GM19324 (cell line): Measurements from ENCODE around the gene MSH3.
"Not testable (repeated sequence)": the region's sequence is repeated elsewhere in the genome, so short reads cannot be mapped to it uniquely, and the experiment has no call there.

Source experiments
- ATAC-seq: cut with Tn5 transposase; IDR thresholded peaks from one replicate; pipeline ENCODE4 v1.9.1; 2021; ENCODE audit warnings: mild to moderate bottlenecking, moderate library complexity; ENCODE audit not compliant: unreplicated experiment, low FRiP score

Gene MSH3

DNA sequence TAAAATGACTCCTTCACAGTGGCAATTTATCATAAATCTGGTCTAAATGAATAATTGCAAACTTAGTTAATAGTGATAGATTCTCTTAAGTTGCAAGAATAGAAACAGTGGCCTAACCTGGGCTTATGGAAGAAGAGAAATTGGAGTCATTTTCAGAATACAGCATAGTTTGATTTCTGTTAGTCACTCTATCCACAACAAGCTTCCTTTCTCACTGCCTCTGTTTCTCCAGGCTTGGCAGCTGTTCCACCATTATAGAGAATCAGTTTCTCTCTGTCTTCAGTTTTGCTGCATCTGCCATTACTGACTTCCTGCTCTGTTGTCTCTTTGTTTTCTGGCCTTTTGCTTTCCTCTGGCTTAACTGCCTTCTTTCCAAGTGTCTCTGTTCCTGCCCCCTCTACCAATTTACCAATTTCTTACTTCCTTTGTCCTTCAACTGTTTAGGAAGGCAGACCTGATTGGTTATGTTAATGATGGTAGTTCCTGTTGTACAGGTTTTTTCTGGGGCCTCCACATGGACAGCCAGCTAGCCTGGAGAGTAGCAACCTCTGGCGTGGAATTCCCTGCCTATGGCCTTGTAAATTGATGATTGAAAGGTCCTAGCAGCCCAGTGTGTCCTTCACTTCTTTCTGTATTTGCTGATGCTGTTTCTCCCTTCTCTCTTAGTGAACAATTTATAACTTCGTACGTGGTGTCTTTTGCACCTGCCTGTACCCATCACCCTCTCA is 229.8 kb downstream of the MSH3 start:
- ATAC-seq: no peak

DNA sequence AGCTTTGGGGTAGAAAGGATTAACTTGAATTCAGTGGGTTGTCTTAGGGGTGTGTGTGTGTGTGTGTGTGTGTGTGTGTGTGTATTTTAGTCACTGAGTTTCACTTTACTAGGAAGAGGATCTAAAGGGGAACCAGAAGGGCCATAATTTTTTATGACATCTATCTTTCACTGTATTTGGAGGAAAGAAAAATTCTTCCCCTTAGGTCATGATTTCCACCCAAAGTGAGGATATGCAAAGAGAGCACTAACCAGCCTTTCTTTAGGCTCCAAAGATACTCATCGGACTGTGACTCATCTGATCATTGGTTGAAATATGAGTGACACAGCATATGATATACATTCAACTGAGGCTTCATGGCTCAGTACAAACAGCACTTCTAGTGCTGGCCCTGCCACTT is 230.5 kb downstream of the MSH3 start:
- no peak for ATAC-seq

DNA sequence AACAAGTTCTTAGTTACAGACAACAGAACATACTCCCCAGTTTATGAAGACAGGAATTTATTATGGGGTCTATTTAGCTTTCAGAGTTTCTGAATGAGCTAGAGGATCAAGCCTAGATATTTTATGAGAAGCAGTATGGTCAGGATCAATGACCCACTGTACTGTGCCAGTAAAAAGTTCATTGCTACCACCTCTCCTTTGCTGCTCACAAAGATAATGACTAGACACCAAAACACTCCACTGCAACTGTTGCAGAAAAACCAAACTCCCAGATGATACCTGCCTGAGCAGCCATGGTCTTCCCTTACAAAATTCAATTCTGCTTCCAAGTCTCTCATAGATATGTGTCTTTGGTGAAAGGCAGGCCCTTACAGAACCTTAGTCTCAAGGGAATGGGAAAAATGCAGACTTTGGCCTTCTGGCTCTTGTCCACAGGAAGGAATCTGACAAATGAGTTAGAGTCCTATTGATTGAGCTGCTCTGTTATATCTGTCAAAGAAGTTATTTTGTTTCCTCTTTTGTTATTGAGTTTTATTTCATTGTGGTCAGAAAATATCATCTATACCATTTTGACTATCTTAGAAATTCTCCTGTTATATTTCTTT is 231.0 kb downstream of the MSH3 start:
- no peak for ATAC-seq

- ATAC-seq: no peak
Measured at GRCh38 chr5:80894083-80894482, 239.6 kb downstream of the MSH3 start.

GRCh38 chr5:80895523-80895922 is 241.1 kb downstream of the MSH3 start:
- ATAC-seq: no peak

DNA sequence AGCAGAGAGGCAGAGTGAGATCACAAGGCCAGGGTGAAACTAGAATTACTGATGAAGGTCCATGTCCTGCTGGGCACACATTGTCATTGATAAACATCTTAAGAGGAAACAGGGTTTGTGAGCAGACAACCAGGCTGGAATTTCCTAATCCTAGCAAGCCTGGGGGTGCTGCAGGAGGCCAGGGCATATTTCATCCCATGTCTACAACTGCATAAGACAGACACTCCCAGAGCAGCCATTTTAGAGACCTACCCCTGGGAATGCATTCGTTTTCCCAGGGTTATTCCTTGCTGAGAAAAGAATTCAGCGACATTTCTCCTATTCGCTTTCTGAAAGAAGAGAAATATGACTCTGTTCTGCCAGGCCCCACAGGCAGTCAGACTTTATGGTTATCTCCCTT is 248.2 kb downstream of the MSH3 start:
- ATAC-seq: not testable (repeated sequence)

DNA sequence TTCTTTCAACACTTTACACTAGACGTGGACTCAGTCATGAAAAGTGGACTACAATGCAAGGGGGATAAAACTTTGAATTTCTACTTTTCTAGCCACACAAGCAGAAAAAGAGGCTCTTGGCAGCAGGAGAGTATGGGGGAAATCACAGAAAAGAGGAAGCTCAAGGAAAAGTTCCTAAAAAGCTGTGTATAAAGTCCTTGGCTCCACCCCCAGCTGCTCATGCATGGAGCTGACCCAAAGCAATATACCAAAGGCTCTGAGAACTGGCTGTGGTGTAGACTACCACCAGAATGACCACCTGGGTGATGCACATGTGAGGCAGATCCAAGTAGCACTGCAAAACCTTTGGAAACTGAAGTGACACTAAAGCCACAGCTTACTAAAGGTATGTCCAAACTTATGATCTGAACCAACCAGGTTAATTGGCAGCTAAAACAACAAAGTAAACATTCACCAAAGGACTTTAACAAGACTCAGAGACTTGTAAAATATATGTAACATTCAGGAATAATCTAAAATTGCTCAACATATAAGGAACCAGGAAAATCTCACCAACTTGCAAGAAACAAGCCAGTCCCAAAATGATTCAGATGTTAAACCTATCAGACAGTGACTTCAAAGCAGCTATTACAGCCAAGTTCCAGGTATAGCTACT is 250.2 kb downstream of the MSH3 start:
- no peak for ATAC-seq

DNA sequence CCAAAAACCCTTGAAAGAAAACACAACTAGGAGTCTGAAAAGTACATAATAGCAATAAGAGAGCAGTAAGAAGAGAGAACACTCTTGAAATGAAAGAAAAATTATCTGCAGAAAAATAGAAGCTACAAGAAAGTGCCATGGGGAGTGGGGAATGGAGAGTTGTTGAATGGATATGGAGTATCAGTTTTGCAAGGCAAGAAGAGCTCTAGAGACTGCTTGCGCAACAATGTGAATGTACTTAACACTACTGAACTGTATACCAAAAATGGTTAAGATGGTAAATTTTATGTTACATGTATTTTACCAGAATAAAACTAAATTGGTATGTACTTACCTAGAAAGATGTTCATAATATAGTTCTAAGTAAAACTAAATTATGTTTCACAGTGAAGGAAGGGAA is 251.0 kb downstream of the MSH3 start:
- ATAC-seq: no peak

GRCh38 chr5:80912479-80912878 is 258.0 kb downstream of the MSH3 start:
- ATAC-seq: no peak

- no peak for ATAC-seq
Measured at GRCh38 chr5:80915716-80916115, 261.3 kb downstream of the MSH3 start.

DNA sequence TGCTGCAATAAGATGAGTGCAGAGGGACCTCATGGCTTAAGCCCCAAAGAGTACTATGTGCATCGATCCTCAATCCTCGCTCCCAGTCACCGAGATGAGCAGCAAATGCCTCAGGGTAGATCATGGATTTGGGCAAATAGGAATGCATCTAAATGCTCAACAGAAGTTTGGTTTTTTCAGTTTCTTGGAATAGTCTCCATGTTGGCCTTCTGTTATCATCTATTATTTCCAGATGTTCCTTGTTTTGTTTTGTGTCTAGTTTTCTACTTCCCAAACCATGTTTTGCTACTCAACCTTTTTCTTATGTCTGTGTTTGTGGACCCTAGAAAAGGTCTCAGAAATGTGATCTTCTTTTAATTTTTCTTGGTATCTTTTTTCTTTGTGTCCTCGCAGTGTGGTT is 262.2 kb downstream of the MSH3 start:
- ATAC-seq: no peak

DNA sequence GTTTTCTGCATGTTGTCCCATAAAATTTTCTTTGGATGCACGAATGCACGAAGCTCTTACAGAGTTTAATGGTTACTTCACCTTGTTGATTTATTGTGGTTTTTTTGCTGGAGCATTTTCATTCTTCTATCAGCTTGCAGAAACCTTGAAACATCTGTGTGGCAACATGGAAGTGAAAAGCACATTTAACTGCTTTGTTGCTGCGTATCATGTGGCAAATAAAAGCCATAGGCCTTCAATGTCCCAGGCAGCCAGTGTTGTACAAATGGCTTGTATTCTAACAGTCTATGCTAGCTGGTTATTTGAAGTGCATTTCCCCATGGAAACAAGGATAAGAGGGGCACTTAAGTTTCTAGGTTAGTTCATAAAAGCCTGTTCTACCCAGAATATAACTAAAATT is 263.2 kb downstream of the MSH3 start:
- ATAC-seq: no peak

GRCh38 chr5:80919678-80920196 is 265.3 kb downstream of the MSH3 start:
- no peak for ATAC-seq

GRCh38 chr5:80920333-80920732 is 265.9 kb downstream of the MSH3 start:
- ATAC-seq: no peak

DNA sequence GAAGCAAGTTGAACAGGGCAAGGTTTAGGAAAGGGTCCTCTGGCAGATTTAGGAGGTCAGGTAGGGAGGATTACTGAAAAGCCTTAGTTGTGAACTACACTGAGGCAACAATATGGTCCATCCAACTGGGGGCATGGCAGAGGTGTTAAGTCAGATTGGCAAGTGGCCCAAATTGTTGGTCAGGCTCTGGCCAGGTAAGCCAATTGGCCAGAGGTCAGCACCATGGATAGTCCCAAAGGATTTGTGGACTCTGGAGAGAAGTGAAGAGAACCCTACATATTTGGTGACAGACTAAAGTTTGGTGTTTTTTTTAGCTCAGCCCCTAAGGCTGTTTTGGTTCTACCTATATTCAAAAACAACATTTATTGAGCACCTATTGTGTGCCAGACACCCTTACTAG is 266.6 kb downstream of the MSH3 start:
- no peak for ATAC-seq

DNA sequence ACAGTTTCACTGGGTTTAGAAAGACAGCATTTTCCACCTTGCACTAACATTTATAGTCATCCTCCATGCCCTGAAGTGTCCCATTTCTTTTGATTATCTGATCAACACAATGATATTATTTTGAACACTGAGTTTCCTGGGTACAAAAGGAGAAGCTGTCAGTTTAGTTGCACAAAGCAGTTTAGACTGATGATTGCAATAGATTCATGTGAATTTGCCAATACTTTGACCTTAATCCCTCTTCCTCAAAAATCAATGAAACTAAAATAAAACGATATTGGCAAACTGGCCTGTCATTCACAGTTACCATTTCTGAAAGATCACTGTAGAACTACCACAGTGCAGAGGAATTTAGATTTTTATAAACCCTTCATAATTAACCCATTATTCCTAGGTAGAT is 271.5 kb downstream of the MSH3 start:
- no peak for ATAC-seq
